Stimulated activated memory B cell treated with anti-CD40 and anti-IgM and Interleukin-4, amounts not matched to agents 10 μg/mL and 1 μg/mL and 100 μg/mL, for 72 hours (primary cell): Measurements from ENCODE around the gene TMEM121B.

Experiments
- ATAC-seq: fragments of 150-1000 bp; cut with Tn5 transposase; 2 replicates; pipeline ENCODE4 v1.10.0; 2021
- H3K27ac Mint-ChIP-seq: one replicate; pipeline ENCODE4 v1.8.0; 2022; ENCODE audit warnings: mild to moderate bottlenecking, mixed read lengths
- H3K27me3 Mint-ChIP-seq: one replicate; pipeline ENCODE4 v1.8.0; 2022; ENCODE audit warnings: mixed read lengths
- H3K36me3 Mint-ChIP-seq: one replicate; pipeline ENCODE4 v1.8.0; 2022; ENCODE audit warnings: mixed read lengths
- H3K4me1 Mint-ChIP-seq: one replicate; pipeline ENCODE4 v1.8.0; 2022; ENCODE audit warnings: mixed read lengths
- H3K4me3 Mint-ChIP-seq: one replicate; pipeline ENCODE4 v1.8.0; 2022; ENCODE audit warnings: mild to moderate bottlenecking, moderate library complexity, mixed read lengths
- H3K9me3 Mint-ChIP-seq: one replicate; pipeline ENCODE4 v1.8.0; 2022; ENCODE audit warnings: mixed read lengths

TMEM121B gene

DNA sequence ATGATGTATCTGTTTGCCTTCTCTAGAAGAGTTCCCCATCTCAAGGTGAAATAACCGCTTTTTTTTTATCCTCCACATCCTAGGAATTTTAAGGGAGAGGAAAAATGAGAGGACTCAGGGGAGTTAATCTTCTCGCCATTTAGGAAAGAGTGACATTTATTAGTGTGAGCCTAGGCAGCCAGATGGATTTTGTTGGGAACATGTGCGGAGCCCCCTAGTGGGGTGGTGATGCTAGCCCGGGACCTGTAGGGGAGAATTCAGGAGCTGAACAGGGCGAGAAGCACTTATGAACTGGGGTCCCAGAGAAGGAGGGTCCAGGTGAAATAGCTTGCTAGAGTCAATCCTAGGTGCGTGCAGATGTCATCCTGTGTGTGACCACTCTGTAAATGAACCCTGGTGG, 25.6 kb downstream of the TMEM121B start:
- Mint-ChIP-seq H3K27ac (no peak overlapping the region), H3K36me3 (peaks cover 30% of the 10 kb centered on the region), H3K27me3 (no peaks in the 10 kb centered on the region), H3K9me3 (no peaks in the 10 kb centered on the region), H3K4me1 (peaks cover 42% of the 10 kb centered on the region), H3K4me3 (no peak overlapping the region)
- no peak for ATAC-seq

DNA sequence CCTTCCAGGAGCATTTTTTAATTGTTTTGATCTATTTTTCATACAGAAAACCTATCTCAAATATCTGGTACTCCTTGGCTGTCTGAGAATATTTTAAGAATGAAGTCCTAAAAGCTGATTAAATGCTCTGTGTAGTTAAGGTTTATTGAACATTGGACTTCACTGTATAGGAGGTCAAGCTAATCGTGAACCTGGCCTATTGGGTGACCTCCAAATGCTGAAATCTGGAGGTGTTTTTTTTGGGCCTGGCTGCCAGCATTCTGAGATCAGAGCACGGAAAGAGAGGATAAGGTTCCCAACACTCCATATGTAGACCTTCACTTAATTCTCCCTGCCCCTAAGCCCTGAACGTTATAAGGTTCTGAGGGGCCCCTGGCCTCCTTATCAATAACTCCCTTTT, 28.1 kb downstream of the TMEM121B start:
- Mint-ChIP-seq H3K27me3 (no peaks in the 10 kb centered on the region), H3K4me1 (peaks cover 34% of the 10 kb centered on the region), H3K27ac (no peak overlapping the region), H3K36me3 (peaks cover 5% of the 10 kb centered on the region), H3K9me3 (no peaks in the 10 kb centered on the region), H3K4me3 (no peak overlapping the region)
- no peak for ATAC-seq

DNA sequence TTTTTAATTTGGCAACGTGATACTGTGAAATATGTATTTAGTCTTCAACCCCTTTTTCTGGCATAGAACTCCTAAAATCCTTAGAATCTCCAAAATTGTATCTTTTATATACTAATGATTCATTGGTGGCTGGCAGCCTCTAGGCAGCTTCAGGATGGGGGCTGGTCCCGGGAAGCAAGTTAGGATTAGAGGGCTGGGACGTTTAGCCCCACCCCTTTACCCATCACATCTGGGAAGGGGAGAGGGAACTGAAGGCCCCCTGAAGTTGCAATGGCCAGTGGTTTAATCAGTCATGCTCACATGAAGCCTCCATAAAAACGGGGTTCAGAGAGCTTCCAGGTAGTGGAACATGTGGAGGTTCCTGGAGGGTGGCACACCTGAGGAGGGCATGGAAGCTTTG, 29.3 kb downstream of the TMEM121B start:
- H3K4me3 Mint-ChIP-seq: no peak overlapping the region
- H3K36me3 Mint-ChIP-seq: no peaks in the 10 kb centered on the region
- no peaks in the 10 kb centered on the region for H3K27me3 Mint-ChIP-seq
- ATAC-seq: no peak
- H3K27ac Mint-ChIP-seq: no peak overlapping the region
- no peaks in the 10 kb centered on the region for H3K9me3 Mint-ChIP-seq
- peaks cover 36% of the 10 kb centered on the region for H3K4me1 Mint-ChIP-seq

- Mint-ChIP-seq H3K4me1 (peaks cover 46% of the 10 kb centered on the region), H3K4me3 (no peak overlapping the region), H3K27me3 (no peaks in the 10 kb centered on the region), H3K27ac (no peak overlapping the region), H3K36me3 (no peaks in the 10 kb centered on the region), H3K9me3 (no peaks in the 10 kb centered on the region)
- no peak for ATAC-seq
Observed at GRCh38 chr22:17090550-17090949, 30.6 kb downstream of the TMEM121B start.

- no peaks in the 10 kb centered on the region for H3K9me3 Mint-ChIP-seq
- no peaks in the 10 kb centered on the region for H3K27me3 Mint-ChIP-seq
- H3K4me3 Mint-ChIP-seq: peak overlapping the region; percentile 45
- peaks cover 57% of the 10 kb centered on the region for H3K4me1 Mint-ChIP-seq
- no peaks in the 10 kb centered on the region for H3K36me3 Mint-ChIP-seq
- H3K27ac Mint-ChIP-seq: no peak overlapping the region
- ATAC-seq: no peak
Observed at GRCh38 chr22:17087498-17088131, 33.5 kb downstream of the TMEM121B start.

- H3K27ac Mint-ChIP-seq: no peak overlapping the region
- ATAC-seq: no peak
- peaks cover 54% of the 10 kb centered on the region for H3K4me1 Mint-ChIP-seq
- no peaks in the 10 kb centered on the region for H3K36me3 Mint-ChIP-seq
- H3K9me3 Mint-ChIP-seq: no peaks in the 10 kb centered on the region
- H3K27me3 Mint-ChIP-seq: no peaks in the 10 kb centered on the region
- H3K4me3 Mint-ChIP-seq: peak overlapping the region; percentile 45
Observed at GRCh38 chr22:17086788-17087497, 34.2 kb downstream of the TMEM121B start.

GRCh38 chr22:17086296-17086695, 34.9 kb downstream of the TMEM121B start:
- Mint-ChIP-seq H3K36me3 (no peaks in the 10 kb centered on the region), H3K4me1 (peaks cover 50% of the 10 kb centered on the region), H3K27ac (peak overlapping the region; percentile 87), H3K27me3 (no peaks in the 10 kb centered on the region), H3K9me3 (no peaks in the 10 kb centered on the region), H3K4me3 (peak overlapping the region; percentile 90)
- ATAC-seq: no peak

DNA sequence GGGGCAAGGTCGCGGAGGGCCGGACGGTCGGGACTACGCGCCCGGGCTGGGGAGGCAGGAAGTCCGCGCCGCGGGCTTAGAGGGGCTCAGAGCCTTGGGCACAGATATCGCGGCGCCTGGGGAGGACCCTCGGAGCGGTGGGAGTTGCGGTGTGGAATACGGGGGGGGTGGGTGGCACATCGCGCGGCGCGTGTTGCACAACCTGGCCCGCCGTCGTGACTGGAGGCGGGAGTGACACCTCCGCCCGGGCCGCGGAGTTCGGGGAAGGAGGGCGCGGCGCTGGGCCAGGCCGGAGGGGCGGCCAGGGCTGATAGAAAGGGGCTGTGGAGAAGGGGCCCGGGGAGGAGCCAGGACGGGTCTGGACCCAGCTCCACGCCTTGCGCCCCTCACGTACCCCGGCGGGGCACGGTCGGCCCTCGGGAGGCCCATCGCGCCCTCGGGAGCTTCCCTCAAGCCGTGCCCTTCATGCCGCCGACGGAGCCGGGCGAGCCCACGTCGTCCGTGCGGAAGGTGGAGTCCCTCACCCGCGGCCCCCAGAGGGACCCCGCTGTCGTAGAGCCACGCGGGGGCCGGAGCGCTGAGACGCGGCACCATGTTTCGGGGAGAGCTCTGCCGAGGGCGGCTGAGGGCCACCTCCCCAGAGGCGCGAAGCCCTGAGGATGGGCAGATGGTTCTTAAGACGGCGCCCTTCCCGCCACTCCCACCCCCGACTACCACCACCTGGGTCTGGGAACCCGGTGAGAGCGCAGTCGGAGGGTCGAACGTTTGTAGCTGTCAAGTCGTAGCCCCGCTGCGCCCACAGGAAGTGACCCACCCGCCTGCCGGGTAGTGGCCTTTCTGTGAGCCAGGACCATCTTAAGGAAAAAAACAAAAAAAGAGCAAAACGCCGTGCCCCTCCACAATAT, 35.6 kb downstream of the TMEM121B start:
- Mint-ChIP-seq H3K4me3 (peak overlapping the region; percentile 90), H3K4me1 (peaks cover 44% of the 10 kb centered on the region), H3K27me3 (no peaks in the 10 kb centered on the region), H3K9me3 (no peaks in the 10 kb centered on the region), H3K36me3 (no peaks in the 10 kb centered on the region), H3K27ac (peak overlapping the region; percentile 87)
- ATAC-seq: peak; percentile 48

- H3K4me3 Mint-ChIP-seq: peak within 1 kb of the TSS; percentile 90
- peak; percentile 99 for ATAC-seq
- H3K4me1 Mint-ChIP-seq: peaks cover 43% of the 10 kb centered on the region
- no peaks in the 10 kb centered on the region for H3K27me3 Mint-ChIP-seq
- H3K36me3 Mint-ChIP-seq: no peaks in the 10 kb centered on the region
- peak within 1 kb of the TSS; percentile 87 for H3K27ac Mint-ChIP-seq
- H3K9me3 Mint-ChIP-seq: no peaks in the 10 kb centered on the region
Observed at GRCh38 chr22:17084554-17085276, 36.4 kb downstream of the TMEM121B start, which contains the start of gene IL17RA. Gene IL17RA (plus strand): TSS chr22:17085000. CDS start chr22:17085092, 92 bp downstream.

GRCh38 chr22:17083811-17084441, 37.2 kb downstream of the TMEM121B start:
- H3K4me3 Mint-ChIP-seq: peak overlapping the region; percentile 90
- peak overlapping the region; percentile 87 for H3K27ac Mint-ChIP-seq
- no peaks in the 10 kb centered on the region for H3K9me3 Mint-ChIP-seq
- no peak for ATAC-seq
- H3K27me3 Mint-ChIP-seq: no peaks in the 10 kb centered on the region
- peaks cover 39% of the 10 kb centered on the region for H3K4me1 Mint-ChIP-seq
- no peaks in the 10 kb centered on the region for H3K36me3 Mint-ChIP-seq

DNA sequence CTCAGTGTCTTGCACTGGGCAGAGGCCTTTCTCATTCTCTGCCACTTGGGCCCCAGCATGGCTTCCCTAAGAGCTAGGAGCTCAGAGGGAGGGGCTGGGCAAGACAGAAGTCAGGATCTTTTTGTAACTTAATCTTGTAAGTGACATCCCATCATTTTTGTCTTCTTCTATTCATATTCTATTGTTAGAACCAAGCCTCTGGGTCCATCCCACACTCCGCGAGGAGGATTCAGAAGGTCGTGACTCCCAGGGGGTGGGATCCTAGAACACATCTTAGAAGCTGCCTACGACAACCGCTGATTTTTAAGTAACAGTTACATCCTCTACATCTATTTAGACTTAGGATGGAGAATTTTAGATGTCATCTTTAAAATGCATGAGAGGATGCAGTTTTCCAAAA, 37.9 kb downstream of the TMEM121B start:
- H3K9me3 Mint-ChIP-seq: no peaks in the 10 kb centered on the region
- no peaks in the 10 kb centered on the region for H3K36me3 Mint-ChIP-seq
- ATAC-seq: no peak
- peak overlapping the region; percentile 90 for H3K4me3 Mint-ChIP-seq
- H3K4me1 Mint-ChIP-seq: peaks cover 39% of the 10 kb centered on the region
- H3K27ac Mint-ChIP-seq: peak overlapping the region; percentile 87
- no peaks in the 10 kb centered on the region for H3K27me3 Mint-ChIP-seq

DNA sequence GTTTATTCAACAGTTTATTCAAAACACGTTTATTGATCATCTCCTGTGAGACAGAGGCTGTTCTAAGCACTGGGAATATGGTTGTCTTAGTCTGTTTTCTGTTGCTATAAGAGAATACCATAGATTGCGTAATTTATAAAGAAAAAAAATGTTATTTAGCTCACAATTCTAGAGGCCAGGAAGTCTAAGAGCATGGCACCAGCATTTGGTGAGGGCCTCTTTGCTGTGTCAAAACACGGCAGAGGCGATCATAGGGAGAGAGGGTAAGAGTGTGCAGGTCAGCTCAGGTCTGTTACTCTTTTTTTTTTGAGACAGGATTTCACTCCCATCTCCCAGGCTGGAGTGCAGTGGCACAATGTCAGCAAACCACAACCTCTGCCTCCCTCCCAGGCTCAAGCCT, 41.6 kb downstream of the TMEM121B start:
- no peak for ATAC-seq
- Mint-ChIP-seq H3K36me3 (peaks cover 4% of the 10 kb centered on the region), H3K4me1 (peaks cover 23% of the 10 kb centered on the region)

DNA sequence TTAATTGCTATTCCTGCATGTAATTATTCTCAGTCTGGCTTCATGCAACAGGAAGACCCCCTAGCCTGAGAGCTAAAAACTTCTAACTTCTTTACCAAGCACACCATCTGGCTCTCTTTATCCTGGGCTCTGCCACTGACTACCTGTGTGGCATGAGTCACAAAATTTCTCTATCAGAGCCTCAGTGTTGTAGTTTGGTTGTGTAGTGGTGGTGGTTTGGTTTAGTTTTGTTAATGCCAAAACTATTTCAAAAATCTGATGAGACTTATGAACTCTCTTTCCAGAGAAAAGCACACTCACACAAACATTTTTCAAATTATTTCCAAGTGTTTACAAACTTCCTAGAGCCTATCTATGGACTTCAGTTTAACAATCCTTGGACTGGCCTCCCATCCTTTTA, 43.9 kb downstream of the TMEM121B start:
- H3K9me3 Mint-ChIP-seq: peaks cover 9% of the 10 kb centered on the region
- ATAC-seq: no peak
- H3K27ac Mint-ChIP-seq: no peak overlapping the region
- H3K4me3 Mint-ChIP-seq: no peak overlapping the region
- peaks cover 9% of the 10 kb centered on the region for H3K4me1 Mint-ChIP-seq
- no peaks in the 10 kb centered on the region for H3K27me3 Mint-ChIP-seq
- peaks cover 22% of the 10 kb centered on the region for H3K36me3 Mint-ChIP-seq

More for the DNA sequence above, 41.6 kb downstream of the TMEM121B start:
- Mint-ChIP-seq H3K27me3 (no peaks in the 10 kb centered on the region), H3K9me3 (no peaks in the 10 kb centered on the region), H3K4me3 (no peak overlapping the region), H3K27ac (no peak overlapping the region)

DNA sequence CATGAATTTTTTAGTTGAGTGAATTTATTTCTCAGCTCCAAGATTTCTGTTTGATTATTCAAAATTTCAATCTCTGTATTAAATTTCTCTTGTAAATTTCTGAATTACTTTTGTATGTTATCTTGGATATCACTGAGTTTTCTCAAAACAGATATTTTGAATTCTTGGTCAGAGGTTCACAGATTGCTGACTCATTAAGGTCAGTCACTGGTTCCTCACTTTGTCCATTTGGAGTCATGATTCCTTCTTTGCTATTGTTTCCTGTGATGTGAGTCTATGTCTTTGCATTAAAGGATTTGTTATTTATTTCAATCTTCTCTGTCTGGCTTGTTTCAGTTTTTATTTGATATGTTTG, 46.5 kb downstream of the TMEM121B start:
- Mint-ChIP-seq H3K9me3 (peaks cover 9% of the 10 kb centered on the region), H3K36me3 (peaks cover 28% of the 10 kb centered on the region), H3K27ac (peak overlapping the region; percentile 42), H3K4me3 (no peak overlapping the region), H3K4me1 (peaks cover 9% of the 10 kb centered on the region), H3K27me3 (no peaks in the 10 kb centered on the region)
- ATAC-seq: no peak
